ENCODE data around the gene ASAP3. TPM values are rescaled to one million over a fixed set of nuclear protein-coding genes. Genes with fewer than 3 reads are reported as not detected.

ASAP3 gene
- total RNA-seq, 2 experiments from 2014 or later: 0.81 to 1.2 TPM

DNA sequence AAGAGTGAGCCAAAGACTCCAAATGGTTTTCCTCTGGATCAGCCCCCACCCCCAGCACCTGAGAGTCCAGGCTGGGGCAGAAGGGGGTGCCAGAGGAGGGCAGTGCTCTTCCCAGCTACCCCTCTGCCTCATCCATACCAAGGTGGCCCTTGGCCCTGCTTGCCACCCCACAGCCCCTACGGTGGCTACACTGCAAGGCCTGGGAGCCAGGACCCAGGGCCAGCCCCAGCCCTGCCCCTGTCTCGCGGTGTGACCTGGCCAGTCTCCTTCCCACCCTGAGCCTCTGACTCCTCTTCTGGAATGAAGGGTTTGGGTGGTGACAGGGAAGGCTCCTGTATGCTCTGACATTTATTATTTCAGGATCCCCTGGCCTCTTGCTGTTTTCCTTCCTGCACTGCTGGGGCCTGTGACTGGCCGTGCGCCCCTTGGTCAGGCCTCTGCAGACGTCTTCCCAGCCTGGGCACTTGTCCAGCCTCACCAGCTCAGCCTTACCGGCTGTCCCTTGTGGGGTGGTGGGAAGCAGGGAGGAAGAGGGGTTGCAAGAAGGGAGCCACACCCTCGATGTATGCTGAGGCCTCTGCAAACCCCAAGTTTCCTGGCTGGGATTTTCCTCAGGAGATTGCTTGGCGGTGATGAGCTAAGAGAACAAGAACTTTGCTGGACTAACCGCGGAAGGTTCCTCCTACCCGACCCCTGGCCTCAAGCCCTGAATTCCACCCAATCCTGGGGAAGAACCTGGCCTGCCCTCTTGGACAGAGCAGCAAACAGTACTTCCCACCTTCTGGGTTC is 13.5 kb downstream of the ASAP3 start:
- H3K4me1 Mint-ChIP-seq (ENCODE audit: low read depth): no peaks in the 10 kb centered on the region
- no peak for ATAC-seq (ENCODE audit: poor library complexity)
- ChIA-PET CTCF (no interaction called here), POLR2A (no interaction called here)
- Histone ChIP-seq H3K4me3 (ENCODE audit: low read length) (no peak overlapping the region), H3K27me3 (ENCODE audit: control insufficient read depth in 1 of 2, insufficient read depth in 2 of 2, low read length in 2 of 2) (peaks cover 0 to 3% of the 10 kb centered on the region in 2 experiments), H3K4me1 (ENCODE audit: insufficient read depth, low read length) (no peaks in the 10 kb centered on the region), H3K9me3 (ENCODE audit: control insufficient read depth in 1 of 2, insufficient read depth in 1 of 2, low read length in 2 of 2) (no peaks in the 10 kb centered on the region), H3K36me3 (ENCODE audit: insufficient read depth, low read length) (no peaks in the 10 kb centered on the region), H3K27ac (ENCODE audit: low read depth in 1 of 2, low read length in 2 of 2) (no peak overlapping the region)
- H3K36me3 Mint-ChIP-seq (ENCODE audit: low read depth): no peaks in the 10 kb centered on the region
- TF ChIP-seq, protein P1, sequence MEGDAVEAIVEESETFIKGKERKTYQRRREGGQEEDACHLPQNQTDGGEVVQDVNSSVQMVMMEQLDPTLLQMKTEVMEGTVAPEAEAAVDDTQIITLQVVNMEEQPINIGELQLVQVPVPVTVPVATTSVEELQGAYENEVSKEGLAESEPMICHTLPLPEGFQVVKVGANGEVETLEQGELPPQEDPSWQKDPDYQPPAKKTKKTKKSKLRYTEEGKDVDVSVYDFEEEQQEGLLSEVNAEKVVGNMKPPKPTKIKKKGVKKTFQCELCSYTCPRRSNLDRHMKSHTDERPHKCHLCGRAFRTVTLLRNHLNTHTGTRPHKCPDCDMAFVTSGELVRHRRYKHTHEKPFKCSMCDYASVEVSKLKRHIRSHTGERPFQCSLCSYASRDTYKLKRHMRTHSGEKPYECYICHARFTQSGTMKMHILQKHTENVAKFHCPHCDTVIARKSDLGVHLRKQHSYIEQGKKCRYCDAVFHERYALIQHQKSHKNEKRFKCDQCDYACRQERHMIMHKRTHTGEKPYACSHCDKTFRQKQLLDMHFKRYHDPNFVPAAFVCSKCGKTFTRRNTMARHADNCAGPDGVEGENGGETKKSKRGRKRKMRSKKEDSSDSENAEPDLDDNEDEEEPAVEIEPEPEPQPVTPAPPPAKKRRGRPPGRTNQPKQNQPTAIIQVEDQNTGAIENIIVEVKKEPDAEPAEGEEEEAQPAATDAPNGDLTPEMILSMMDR (IDR thresholded peaks at IDR 0.05): no peak
- intact Hi-C loops (cut with DNase I, micrococcal nuclease): no loop called here
- no peak for DNase-seq
- H3K4me3 Mint-ChIP-seq: no peak overlapping the region
- no peak overlapping the region for H3K27ac Mint-ChIP-seq
- H3K9me3 Mint-ChIP-seq: no peaks in the 10 kb centered on the region
- no peaks in the 10 kb centered on the region for H3K27me3 Mint-ChIP-seq

DNA sequence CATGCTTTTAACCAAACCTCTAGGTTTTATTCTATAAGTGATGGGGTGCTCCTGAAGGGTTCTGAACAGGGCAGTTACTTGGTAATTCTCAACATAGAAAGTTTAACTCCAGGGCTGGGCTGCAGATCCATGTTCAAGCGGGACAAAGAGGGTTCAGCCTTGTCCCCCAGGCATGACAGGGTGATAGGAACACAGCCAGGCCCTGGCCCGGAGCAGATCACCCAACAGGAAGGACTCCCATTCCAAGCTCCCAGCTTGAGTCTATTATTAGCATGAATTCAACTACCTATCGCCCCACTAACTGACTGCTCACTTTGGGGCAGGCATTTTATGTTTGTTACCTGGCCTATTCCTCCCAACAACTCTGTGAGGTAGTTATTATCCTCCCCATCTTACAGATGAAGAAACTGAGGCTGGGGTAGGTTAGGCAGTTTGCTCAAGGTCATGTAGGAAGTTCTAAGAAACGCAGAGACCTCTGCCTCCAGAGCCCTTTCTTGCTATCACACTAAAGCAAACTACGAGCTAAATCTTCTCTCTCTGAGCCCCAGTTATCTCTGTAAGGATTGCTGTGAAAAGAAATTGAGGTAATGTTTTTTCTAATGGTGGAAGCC is 14.5 kb downstream of the ASAP3 start:
- H3K9me3 Mint-ChIP-seq: no peaks in the 10 kb centered on the region
- DNase-seq: no peak
- Histone ChIP-seq H3K36me3 (ENCODE audit: insufficient read depth, low read length) (no peaks in the 10 kb centered on the region), H3K4me1 (ENCODE audit: insufficient read depth, low read length) (no peaks in the 10 kb centered on the region), H3K27me3 (ENCODE audit: control insufficient read depth in 1 of 2, insufficient read depth in 2 of 2, low read length in 2 of 2) (no peaks in the 10 kb centered on the region), H3K9me3 (ENCODE audit: control insufficient read depth in 1 of 2, insufficient read depth in 1 of 2, low read length in 2 of 2) (no peaks in the 10 kb centered on the region), H3K4me3 (ENCODE audit: low read length) (no peak overlapping the region), H3K27ac (ENCODE audit: low read depth in 1 of 2, low read length in 2 of 2) (no peak overlapping the region)
- no peak for ATAC-seq (ENCODE audit: poor library complexity)
- TF ChIP-seq, protein P1 (IDR thresholded peaks at IDR 0.05): no peak
- POLR2A ChIA-PET: no interaction called here
- no peak overlapping the region for H3K27ac Mint-ChIP-seq
- H3K4me1 Mint-ChIP-seq (ENCODE audit: low read depth): no peaks in the 10 kb centered on the region
- no peak overlapping the region for H3K4me3 Mint-ChIP-seq
- CTCF ChIA-PET: no interaction called here
- intact Hi-C loops (cut with DNase I, micrococcal nuclease): no loop called here
- no peaks in the 10 kb centered on the region for H3K27me3 Mint-ChIP-seq
- no peaks in the 10 kb centered on the region for H3K36me3 Mint-ChIP-seq (ENCODE audit: low read depth)

DNA sequence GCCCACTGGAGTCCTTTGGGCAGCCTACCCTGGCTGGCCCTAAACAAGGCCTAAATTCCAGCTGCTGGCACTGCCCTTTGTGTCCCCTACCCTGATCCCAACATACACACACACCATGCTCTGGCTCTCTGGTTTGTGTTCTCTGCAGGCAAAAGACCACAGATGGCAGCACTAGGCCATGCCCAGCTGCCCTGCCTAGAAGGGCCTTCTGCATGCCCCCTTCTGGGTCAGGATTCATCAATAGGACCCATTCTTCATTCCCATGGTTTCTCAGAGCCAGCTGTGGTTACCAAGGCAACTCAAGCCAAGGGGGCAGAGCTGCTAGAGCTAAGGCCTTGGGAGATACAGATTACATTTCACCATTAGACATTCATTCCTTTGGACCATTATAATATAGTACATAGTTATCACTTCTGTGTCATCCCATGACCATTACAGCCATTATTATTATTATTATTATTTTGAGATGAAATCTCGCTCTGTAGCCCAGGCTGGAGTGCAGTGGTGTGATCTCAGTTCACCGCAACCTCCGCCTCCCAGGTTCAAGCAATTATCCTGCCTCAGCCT is 17.5 kb downstream of the ASAP3 start:
- Mint-ChIP-seq H3K36me3 (ENCODE audit: low read depth) (no peaks in the 10 kb centered on the region), H3K9me3 (no peaks in the 10 kb centered on the region), H3K4me3 (no peak overlapping the region), H3K27me3 (no peaks in the 10 kb centered on the region), H3K4me1 (ENCODE audit: low read depth) (no peaks in the 10 kb centered on the region), H3K27ac (no peak overlapping the region)
- intact Hi-C loops (cut with DNase I, micrococcal nuclease): no loop called here
- TF ChIP-seq, protein P1 (IDR thresholded peaks at IDR 0.05): no peak
- Histone ChIP-seq H3K9me3 (ENCODE audit: control insufficient read depth in 1 of 2, insufficient read depth in 1 of 2, low read length in 2 of 2) (no peaks in the 10 kb centered on the region), H3K27me3 (ENCODE audit: control insufficient read depth in 1 of 2, insufficient read depth in 2 of 2, low read length in 2 of 2) (peaks cover 0 to 2% of the 10 kb centered on the region in 2 experiments), H3K36me3 (ENCODE audit: insufficient read depth, low read length) (no peaks in the 10 kb centered on the region), H3K4me3 (ENCODE audit: low read length) (no peak overlapping the region), H3K27ac (ENCODE audit: low read depth in 1 of 2, low read length in 2 of 2) (no peak overlapping the region), H3K4me1 (ENCODE audit: insufficient read depth, low read length) (no peaks in the 10 kb centered on the region)
- ChIA-PET POLR2A (no interaction called here), CTCF (no interaction called here)
- ATAC-seq (ENCODE audit: poor library complexity) (no peak), DNase-seq (no peak)

Measured in CD4-positive, alpha-beta T cell (primary cell).